GM18868 (cell line): ENCODE measurements around the gene WDR20.
A peak's percentile ranks its signal among the peaks of the same experiment; 100 is the strongest.
"Not testable (repeated sequence)": the region's sequence is repeated elsewhere in the genome, so short reads cannot be mapped to it uniquely, and the experiment has no call there.

ENCODE experiments used
- ATAC-seq: cut with Tn5 transposase; IDR thresholded peaks from one replicate; pipeline ENCODE4 v1.9.1; 2021; ENCODE audit warnings: mild to moderate bottlenecking, moderate library complexity; ENCODE audit not compliant: unreplicated experiment

The WDR20 gene

DNA sequence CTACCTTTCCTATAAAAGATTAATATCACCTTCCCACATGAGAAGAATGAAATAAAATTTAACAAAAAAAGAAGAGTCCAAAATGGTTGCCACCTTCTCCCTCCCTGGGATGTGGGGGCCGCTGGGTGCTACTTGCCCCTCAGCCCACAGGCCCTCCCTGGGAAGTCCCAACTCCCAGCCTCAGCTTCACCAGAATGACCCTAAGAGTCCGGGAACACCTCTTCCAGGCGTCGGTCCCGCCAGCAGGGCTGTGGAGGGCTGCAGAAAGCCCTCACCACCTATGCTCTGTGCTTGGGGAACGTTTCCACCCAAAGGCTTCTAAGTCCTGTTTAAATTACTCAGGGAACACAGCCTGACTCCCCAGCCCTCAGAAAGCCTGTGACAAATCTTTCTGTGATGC lies 93.4 kb downstream of the WDR20 start:
- no peak for ATAC-seq

DNA sequence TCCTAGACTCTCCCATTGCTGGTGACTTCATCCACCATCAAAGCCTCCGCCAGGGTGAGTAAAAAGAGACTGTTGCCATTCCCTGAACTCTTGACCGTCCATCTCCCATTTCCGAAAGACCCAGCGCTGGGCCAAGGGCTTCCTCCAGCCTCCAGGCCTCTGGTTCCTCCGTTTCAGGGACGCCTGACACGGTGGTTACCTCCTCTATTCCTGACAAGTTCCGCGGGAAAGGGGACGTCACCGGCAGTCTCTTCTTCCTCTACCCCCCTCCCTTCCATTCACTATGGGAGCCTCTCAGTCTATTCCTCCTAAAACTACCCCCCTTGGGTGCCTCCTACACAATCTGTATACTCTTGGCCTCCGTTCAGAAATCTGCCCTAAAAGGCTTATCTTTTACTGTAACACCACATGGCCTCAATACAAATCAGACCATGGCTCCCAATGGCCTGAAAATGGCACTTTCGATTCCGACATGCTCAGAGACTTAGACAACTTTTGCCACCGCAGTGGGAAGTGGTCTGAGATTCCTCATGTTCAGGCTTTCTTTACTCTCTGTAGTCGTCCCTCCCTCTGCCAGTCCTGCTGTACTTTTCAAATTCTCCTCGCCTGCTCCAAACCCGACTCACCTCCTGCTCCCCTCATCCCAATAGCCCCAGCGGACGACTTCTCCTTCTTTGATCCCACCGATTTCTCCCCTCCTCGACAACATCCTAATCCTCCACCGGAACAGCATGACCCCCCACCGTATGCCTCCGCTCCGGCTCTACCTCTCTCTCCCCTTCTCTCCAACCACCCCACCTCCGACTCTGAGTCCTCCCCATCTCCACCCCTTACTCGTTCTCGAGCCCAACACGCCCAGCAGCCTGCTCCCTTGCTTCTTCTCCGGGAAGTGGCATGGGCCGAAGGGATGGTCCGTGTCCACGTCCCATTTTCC lies 94.9 kb downstream of the WDR20 start:
- no peak for ATAC-seq

DNA sequence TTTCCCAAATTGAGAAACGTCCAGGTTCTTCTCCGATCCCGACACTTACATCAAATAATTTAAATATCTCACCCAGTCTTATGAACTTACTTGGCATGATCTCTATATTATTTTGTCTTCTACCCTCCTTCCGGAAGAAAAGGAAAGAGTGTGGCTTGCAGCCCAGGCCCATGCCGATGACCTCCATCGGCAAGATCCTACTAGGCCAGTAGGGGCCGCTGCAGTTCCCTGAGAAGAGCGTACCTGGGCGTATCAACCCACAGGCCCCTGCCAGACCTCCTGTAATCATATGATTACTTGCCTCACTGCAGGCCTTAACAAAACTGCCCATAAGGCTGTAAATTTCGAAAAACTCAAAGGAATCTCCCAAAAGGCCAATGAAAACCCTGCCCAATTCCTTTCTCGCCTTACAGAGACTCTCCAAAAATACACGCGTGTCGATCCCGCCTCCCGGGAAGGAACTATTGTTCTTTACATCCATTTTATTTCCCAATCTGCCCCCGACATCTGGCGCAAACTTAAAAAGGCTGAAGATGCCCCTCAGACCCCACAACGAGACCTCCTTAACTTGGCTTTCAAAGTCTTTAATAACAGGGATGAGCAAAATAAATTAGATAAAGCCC lies 95.7 kb downstream of the WDR20 start:
- peak; percentile 63 for ATAC-seq

DNA sequence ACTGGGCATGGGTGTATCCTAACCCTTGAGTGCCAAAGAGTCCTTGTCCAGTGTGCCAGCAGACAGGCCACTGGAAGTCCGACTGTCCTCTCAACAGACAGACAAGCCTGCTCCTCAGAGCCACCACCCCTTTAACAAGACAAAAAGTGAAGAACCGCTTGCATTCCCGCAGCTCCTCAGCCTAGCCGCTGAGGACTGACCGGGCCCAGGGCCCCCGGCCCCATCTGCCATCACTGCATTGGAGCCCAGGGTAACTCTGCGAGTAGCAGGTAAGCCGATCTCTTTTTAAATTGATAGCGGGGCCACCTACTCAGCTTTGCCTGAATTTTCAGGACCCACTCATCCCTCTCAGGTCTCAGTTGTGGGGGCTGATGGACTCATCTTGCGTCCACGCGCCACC lies 96.3 kb downstream of the WDR20 start:
- ATAC-seq: no peak

DNA sequence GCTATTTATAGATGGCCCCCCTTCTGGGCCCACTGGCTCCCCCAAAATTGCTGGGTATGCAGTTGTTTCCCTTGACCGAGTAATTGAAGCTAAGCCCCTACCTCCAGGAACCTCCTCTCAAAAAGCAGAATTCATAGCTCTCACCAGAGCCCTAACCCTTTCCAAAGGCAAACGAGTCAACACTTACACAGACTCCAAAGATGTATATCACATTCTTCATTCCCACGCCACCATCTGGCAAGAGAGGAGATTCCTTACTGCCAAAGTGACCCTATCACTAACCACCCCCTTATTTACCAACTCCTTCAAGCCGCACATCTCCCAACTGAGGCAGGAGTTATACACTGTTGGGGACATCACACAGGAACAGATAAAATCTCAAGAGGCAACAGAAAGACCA lies 98.4 kb downstream of the WDR20 start:
- no peak for ATAC-seq

DNA sequence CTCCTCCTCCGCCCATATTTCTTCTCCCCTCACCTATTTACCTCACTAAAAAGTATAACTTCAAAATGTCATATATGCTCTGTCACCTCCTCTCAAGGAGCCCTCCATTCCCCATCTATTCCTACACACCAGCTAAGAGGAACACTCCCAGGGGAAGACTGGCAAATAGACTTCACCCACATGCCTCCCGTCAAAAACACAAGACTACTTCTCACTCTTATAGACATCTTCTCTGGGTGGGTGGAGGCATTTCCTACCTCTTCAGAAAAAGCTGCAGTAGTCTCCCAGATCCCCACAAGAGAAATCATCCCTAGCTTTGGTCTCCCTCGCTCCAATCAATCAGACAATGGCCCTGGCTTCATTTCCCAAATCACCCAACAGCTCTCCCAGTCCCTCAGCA lies 99.1 kb downstream of the WDR20 start:
- ATAC-seq: no peak

DNA sequence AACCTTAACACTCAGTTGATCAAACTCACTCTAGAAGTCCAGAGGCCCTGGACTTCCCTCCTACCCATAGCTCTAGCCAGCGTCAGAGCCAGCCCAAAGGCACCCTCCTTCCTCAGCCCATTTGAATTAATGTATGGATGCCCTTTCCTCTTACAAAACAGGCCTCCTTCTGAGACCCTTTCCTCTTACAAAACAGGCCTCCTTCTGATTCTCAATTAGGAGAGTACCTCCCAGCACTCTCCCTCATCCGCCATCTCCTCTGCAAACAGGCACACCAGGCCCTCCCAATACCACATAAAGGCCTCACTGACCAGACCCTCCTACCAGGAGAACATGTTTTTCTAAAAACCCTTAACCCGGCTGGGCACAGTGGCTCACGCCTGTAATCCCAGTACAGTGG lies 99.5 kb downstream of the WDR20 start:
- no peak for ATAC-seq

DNA sequence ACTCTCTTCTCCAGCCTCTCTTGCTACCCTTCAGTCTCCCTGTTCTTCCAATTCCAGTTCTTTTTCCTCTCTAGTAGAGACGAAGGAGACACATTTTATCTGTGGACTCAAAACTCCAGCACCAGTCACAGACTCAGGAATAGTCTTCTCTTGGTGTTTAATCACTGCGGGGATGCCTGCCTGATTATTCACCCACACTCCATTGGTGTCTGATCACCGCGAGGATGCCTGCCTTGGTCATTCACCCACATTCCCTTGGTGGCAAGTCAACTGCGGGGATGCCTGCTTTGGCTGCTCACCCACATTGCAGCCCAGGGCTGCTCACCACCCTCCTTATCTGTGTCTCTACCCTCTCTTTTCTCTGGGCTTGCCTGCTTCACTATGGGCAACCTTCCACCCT lies 100.8 kb downstream of the WDR20 start:
- not testable (repeated sequence) for ATAC-seq

DNA sequence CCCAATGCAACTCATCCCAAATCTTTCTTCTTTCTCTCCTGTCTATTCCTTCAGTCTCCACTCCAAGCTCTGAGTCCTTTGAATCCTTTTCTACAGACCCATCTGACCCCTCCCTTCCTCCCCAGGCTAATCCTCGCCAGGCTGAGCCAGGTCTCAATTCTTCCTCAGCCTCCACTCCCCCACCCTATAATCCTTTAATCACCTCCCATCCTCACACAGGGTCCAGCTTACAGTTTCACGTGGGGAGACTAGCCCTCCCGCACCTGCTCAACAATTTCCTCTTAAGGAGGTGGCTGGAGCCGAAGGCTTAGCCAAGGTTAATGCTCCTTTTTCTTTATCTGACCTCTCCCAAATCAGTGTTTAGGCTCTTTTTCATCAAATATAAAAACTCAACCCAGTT lies 101.5 kb downstream of the WDR20 start:
- no peak for ATAC-seq

DNA sequence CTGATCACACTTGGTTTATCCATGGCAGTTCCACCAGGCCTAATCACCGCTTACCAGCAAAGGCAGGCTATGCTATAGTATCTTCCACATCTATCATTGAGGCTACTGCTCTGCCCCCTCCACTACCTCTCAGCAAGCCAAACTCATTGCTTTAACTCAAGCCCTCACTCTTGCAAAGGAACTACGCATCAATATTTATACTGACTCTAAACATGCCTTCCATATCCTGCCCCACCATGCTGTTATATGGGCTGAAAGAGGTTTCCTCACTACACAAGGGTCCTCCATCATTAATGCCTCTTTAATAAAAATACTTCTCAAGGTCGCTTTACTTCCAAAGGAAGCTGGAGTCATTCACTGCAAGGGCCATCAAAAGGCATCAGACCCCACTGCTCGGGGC lies 104.1 kb downstream of the WDR20 start:
- not testable (repeated sequence) for ATAC-seq

DNA sequence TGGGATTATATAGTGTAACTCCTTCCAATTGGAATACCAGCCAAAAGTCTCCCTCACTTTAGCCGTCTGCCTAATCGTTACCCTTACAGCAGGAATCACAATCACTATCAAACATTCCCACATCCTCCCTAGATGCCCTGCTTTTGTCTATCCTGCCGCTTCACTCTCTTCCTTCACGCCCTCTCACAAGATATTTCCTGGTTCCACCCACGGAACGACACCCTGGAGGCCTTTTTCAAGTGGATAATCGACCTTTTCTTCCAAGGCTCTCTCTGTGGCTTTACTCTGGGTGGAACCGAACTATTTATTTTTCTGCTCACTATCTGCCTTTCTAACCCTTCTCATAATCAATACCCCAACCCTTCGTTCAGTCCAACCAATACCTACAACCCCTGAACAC lies 106.4 kb downstream of the WDR20 start:
- no peak for ATAC-seq

DNA sequence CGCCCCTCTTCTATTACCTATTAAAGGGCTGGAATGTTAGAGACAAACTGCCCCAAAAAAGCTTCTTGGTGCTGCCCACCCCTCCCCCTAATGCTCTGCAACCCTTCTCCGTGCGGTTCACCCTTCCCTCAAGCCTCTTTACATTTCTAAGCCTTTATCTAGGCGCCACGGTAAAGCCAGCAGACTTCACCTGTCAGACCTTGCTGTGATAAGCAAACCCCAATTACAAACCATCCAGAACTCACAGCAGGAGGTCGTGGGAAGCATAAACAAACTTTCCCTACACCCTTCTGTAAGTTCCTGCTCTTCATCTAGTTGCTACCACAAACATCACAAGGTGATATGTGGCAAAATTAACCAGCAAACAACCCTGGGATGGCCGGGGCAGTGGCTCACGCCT lies 108.4 kb downstream of the WDR20 start:
- no peak for ATAC-seq

DNA sequence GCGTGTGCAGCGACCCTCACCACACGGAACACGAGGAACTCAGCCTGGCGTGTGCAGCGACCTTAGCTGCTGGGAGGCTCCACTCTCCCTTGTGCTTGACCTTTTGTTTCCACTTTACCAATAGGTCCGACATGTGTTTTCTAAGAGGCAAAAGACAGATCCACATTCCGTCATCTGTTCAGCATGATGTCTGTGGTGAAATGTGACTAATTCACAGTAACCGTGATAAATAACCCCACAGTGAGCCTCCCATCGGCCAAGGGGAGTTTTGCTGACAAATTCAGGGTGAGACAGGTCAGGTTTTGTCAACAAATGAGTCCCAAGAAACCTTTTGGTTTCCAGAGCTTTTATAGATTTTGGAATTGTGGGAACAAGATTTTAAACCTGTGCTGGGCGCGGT lies 109.3 kb downstream of the WDR20 start:
- no peak for ATAC-seq

DNA sequence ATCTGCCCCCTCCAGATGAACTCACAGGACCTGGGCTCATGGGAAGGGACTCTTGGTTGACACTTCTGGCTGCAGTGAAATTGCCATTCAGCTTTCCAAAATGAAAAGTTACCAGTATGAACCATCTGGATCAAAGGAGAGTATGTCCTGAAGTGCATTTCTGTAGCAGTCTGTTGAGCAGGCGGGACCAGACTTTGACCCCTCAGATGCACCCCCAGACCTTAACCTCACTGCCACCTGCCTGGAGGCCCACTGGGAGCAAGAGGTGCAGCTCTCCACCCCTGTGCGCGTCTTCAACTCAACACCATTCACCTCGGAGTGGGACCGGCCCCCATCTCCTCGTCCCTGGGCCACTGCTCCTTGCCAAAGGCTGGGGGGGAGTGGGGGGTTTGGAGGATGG lies 110.3 kb downstream of the WDR20 start:
- ATAC-seq: no peak

DNA sequence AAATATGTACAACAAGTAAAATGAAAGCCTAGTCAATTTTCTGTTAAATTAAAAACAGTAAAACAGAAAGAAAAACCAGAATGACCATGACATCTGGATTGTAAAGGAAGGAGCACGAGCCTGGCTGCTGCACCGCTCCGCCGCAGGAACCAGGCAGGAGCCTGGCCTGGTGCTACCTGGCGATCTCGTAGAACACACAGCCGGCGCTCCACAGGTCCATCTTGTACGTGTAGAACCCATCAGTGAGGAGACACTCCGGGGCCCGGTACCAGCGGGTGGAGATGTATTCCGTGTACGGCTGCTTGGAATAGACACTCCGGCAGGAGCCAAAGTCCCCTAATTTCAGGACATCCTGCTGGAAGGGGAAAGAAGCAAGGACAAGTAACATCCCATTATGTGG lies 110.9 kb downstream of the WDR20 start:
- no peak for ATAC-seq

DNA sequence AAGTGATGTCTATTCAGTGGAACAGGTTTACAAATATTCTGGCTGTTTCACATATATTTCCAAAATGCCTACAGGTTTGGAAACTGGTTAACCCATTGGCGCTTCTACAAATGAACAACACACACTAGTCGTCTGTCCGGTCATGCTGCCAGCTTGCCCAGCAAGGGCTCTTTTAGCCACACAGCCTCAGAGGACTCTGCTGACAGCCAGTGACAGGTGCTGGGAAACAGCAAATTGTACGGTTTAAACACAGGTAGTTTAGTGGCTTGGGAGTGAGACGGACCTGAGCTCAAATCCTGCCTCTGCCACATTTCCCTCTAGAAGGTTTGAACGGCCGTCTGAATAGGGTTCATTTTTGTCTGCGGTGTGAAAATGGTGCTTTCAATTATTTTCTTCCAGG lies 111.5 kb downstream of the WDR20 start:
- no peak for ATAC-seq

DNA sequence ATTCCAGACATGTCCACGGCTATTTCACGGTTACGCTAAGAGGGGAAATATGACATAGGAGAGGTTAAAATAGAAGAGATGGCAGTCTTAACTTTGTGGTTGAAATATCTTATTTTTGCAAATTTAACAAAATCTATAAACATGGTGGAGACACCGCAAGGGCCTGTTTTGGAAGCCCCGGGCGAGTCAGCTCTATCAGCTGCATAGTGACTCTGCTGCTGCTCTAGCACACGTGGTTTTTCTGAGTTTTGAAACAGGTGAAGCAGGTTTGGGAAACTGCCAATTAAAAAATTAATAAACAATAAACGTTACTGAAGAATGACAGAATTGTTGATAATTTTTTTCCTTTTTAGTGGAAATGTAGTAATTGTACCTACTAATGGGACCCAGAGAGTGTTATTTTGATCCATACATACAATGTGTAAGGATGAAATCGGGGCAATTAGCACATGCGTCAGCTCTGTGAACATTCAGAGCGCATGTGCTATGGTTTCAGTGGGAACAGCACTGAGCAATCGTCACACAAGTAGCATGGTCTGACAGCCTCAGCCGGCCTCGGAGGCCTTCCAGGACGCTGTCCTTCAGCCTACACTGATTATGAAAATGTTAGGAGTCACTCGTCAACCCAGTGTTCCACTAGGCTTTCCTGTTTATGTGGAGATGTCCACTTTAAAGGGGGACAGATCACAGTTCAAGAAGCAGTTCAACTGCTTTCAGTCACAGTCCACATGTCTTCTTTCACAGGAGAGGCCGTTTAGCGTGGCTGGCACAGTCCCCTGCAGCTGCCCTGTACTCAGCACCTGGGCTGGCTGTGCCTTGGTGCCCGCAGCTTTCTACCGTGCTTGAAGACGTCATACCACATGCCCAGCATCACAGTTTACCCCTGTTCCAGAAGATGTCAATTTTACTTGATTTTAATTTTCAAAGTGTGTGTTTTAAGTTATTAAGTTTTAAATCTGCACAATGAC lies 113.4 kb downstream of the WDR20 start:
- ATAC-seq: no peak

DNA sequence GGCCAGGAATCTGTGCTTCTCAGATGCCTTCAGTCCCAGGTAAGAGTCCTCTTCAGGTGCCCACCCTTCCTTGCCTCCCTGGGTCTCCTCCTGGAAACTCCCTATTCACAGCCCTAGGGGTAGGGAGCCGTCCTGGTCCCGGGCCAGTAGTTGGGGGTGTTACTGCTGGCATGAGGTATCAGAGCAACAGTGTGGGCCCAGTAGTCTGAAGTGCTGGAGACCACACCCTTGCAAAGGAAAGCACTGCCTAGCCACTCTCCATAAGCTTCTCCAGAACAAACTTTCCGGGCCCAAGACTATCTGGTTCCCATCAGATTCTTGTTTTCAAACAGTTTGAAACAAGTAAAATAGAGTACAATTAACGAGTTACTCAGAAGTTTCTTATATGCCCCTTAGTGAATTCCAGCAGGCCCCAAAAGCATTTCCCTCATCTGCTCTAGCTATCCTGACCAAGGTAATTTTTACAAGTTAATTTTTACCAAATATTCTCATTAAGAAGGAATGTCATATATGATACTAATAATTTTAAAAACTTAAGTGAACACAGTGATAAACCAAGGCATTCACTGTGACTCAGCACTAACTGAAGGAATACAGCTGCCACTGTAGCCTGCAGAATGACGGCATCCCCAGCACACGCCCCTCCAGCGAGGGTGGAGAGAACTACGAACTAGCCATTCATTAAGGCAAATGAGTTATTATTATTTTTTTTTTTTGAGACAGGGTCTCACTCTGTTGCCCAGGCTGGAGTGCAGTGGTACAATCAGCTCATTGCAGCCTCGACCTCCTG lies 115.9 kb downstream of the WDR20 start:
- ATAC-seq: no peak

DNA sequence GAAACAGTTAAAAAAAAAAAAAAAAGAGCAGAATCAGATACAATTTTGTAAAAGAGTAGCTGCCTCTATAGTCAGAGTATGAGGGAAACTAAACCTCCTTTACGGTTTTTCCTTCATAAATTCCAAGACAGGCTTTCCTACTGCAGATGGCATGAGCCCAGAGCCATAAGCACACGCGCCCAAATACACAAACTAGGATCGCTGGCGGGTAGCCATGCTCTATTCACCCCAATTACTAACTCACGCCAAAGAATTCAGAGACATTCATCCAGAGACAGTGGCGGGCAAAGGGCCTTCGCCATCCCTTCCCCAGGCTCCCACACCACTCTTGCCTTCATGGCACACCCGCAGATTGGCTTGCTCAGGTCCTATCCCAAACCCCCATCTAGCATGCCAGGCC lies 117.0 kb downstream of the WDR20 start:
- no peak for ATAC-seq

DNA sequence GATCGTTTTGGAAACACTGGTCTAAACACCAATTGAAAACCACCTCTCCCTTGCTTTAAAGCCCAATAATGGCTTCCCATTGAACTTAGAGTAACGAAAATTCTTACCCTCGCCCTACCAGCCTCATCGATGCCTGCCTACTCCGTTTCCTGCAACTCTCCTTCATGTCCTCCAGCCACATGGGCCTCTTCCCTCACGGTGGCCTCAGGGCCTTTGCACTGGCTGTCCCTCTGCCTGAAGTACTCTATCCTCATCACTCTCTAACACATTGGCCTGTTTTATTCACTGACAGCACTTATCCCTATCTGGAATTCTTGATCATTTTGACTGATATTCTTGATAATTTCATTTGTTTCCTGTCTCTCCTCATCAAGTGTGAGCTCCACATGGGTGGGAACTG lies 118.4 kb downstream of the WDR20 start:
- ATAC-seq: no peak
